A204.1 (cell line): ENCODE data around the gene DRAXIN.
A peak's percentile ranks its signal among the peaks of the same experiment; 100 is the strongest.

Experiments used
- FAIRE-seq: peaks from 2 replicates; lab custom pipeline; 2012; peaks lifted over from hg19 to GRCh38; lab: Jason Lieb, UNC

DRAXIN gene

DNA sequence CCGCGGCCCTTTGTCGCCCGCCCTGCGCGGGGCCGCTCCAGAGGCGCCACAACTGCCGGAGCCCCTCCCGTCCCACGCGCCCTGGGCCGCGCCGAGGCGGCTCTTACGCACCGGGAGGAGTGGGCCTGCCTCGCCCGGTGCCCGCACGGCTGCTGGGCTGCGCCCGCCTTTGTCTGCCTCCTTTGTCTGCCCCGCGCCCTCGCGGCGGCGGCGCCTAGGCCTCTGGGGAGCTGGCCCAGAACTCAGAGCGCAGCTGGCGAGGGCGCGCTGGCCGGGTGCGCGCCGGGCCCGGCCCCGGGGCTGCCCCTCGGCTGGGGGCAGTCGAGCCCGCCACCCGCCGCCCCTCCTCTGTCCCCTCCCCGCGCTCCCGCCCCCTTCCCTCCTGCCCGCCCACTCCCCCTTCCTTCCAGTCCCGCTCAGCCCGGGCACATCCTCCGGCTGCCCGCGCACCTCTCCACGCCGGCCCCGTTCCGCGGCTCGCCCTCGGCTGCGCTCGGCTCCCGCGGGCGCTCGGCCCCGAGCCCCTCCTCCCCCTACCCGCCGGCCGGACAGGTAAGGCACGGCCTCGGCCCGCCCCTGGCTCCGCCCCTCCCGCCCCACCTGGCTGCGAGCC is at the start of gene DRAXIN:
Gene DRAXIN (plus strand): TSS at position 409 of the 613 bp plus-strand sequence. CDS start 14,549 bp downstream, outside the sequence.
- FAIRE-seq, result no peak

- no peak for FAIRE-seq
These were observed 49.7 kb upstream of the DRAXIN start for GRCh38 chr1:11641776-11642305.

DNA sequence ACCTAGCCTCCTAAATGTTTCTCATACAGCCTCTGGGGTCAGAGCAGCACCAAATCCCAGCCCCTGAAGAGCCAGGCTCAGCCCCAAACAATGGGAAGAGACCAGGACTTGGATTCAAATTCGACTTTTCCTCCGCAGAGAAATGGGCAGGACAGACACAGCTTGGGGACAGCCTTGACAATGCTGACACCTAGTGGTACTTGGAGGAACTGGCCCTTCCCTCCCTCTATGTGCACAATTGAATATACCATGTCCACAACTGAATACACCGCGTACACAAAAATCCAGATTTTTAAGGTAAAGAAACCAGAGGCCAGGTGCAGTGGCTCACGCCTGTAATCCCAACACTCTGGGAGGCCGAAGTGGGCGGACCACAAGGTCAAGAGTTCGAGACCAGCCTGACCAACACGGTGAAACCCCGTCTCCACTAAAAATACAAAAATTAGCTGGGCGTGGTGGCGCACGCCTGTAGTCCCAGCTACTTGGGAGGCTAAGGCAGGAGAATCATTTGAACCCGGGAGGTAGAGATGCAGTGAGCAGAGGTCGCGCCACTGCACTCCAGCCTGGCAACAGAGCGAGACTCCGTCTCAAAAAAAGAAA is 49.0 kb upstream of the DRAXIN start:
- FAIRE-seq, result peak; percentile 60

DNA sequence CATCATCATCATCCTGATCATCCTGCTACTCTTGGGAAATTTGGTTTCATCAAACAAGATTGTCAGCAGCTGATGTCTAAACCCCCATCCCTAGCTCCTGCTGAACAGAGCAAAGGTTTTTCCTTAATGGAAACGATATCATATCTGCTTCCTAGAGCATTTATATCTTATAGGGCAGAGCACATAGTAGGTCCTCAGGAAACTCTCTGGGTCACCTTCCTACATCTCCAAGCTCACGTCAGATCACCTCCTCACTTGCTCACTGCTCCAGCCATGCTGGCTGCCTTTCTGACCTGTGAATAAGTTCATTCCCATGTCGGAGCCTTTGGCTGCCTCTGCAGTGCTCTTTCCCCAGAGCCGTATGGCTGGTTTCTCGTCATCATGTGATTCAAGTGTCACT is 47.7 kb upstream of the DRAXIN start:
- FAIRE-seq, result no peak

DNA sequence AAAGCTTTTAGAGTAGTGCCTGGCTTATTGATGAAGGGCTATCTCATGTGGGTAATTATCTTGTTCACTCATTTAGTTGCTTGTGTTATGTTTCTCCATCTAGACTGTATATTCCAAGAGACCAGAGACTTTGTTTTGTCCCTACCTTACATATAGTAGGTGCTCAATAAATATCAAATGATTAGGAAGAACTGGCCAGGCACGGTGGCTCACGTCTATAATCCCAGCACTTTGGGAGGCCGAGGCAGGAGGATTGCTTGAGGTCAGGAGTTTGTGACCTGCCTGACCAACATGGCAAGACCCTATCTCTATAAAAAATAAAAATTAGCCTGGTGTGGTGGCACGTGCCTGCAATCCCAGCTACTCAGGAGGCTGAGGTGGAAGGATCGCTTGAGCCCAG is 46.2 kb upstream of the DRAXIN start:
- no peak for FAIRE-seq

DNA sequence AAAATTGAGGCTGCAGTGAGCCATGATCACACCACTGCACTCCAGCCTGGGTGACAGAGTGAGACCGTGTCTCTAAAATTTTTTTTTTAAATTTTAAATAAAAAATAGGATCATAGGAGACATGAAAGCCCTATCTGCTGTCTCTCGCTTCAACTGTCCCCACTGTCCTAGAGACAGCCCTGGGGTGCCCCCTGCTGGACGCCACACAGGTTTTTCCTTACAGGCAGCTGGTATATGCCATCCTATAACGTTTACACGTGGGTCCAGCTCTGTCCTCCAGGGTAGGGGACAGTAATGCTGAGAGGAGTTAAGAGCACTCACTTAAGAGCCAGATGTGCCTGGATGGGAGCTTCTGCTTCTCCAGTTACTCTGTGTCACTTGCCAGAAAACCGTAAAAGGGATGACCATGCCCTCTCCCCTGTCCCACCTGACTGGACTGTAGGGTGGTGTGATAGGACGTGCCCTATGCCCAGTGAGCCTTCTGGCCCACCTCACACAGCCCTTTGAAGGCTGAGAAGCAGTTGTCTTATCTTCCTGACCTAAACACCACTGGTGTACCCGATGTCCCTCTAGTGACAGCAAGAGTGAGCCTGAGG is 45.7 kb upstream of the DRAXIN start:
- FAIRE-seq, result peak; percentile 68

DNA sequence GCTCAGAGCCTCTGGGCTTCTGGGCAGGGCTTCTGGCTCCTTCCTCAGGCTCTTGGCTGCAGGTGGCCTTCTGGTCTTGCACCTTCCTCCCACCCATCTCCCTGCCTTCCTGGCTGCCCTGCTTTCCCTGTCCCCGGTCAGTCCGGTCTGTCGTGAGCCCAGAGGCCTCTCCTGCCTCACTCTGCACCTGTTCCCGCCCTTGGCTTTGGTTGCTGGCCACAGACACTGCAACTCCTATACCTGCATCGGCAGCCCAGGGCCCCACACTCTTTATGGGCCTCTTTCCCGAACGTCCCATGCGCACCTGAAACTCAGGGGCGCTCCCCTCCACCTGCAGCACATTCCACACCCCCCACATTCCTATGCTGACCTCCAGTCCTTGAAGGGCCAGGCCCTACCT is 45.2 kb upstream of the DRAXIN start:
- no peak for FAIRE-seq

DNA sequence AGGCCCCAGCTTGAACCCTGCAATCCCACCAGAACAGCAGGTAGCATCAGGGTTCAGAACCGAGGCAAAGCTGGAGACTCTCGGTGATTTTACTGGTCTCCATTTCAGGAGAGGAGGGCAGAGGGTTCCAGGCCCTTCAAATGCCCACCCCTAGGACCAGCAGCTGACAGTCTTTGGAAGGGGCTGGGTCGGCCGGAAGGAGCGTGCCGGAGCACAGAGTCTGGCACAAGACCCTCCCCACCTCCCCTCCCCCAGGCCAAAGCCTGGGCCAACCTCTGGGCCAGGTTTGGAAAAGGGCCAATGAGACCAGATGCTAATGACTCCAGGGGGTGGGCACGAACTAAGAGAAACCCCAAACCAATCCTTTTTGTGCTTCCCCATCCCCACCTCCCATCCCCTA is 44.2 kb upstream of the DRAXIN start:
- FAIRE-seq, result no peak

DNA sequence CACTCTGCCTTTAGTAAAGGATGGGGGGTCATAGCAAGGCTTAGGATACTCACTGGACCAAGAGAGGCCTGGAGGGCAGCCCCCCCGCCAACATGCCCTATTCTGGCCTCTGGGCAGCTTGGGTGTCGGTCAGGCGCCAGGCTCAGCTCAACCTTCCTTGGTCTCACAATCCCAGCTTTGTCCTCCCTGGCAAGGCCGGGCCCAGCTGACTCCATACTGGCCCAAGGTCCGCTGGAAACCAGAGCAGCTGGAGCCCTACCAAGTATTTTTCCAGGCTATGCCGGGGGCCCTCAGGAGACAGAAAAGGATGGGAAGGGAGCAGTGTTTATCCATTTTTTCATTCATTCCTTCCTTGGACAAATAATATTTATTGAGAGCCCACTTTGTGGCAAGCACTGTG is 43.5 kb upstream of the DRAXIN start:
- FAIRE-seq, result no peak

DNA sequence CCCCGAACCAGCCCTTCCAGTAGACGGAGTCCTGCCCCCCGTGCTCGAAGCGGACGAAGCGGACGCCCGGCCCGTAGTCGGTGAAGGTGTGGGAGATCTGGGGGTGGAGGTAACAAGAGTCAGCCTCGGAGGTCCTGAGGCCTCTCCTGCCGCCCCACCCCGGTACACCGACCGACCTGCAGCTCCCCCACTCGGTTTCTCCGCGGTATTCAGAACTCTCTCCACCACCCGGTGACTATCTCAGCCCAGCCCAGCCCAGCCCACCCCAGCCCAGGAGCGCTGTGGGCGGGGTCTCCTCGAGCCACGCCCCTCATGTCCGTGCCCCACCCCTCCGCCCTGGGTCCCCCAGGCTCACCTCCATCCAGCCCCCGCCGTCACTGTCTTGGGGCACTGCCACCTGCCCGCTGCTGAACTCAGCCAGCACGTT is 42.8 kb upstream of the DRAXIN start:
- FAIRE-seq, result no peak

DNA sequence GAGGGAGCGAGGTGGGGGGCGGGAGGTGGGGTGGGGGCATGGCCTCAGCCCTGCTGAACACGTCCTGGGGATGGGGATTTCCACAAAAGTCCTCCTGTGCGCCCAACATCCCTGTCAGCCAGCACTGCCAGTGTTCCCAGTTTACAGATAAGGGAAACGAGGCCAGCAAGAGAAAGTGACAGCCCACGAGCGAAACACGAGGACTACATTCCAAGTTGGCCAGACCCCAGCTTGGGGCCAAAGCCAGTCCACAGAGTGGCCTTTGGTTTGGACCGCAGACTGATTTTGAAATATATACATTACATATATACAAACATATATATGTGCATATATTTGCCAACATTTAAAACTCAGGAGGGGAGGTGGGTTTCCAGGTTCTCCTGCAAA is 42.3 kb upstream of the DRAXIN start:
- no peak for FAIRE-seq

GRCh38 chr1:11649624-11650330 is 41.7 kb upstream of the DRAXIN start:
- FAIRE-seq, result no peak

DNA sequence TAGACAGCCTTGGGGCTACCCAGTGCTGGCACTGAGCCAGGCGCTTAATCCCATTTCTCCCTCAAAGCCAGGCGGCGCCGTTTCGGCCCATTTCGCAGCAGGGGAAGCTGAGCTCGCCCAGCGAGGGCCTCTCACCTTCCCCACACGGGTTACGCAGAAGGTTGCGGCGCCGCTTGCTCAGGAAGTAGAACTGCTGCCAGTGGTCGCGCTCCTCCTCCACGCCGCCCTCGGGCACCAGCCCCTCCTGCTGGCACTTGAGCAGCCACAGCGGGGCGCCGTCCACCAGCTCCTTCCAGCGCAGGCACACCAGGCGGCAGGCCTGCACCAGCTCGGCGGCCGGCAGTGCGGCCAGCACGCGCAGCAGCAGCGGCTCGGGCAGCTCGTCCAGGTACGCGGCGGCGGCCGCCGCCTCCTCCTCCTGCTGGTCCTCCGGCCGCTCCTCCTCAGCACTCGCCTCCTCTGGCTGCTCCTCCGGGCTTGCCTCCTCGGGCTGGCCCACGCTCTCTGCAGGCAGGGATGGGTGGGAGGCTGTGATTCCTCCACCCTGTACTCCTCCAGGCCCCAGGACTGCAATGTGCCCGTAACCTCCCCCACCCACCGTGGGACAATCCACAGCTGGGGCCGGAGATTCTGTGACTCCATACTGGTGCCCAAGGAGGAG is 41.0 kb upstream of the DRAXIN start:
- no peak for FAIRE-seq

GRCh38 chr1:11651017-11651416 is 40.5 kb upstream of the DRAXIN start:
- no peak for FAIRE-seq

DNA sequence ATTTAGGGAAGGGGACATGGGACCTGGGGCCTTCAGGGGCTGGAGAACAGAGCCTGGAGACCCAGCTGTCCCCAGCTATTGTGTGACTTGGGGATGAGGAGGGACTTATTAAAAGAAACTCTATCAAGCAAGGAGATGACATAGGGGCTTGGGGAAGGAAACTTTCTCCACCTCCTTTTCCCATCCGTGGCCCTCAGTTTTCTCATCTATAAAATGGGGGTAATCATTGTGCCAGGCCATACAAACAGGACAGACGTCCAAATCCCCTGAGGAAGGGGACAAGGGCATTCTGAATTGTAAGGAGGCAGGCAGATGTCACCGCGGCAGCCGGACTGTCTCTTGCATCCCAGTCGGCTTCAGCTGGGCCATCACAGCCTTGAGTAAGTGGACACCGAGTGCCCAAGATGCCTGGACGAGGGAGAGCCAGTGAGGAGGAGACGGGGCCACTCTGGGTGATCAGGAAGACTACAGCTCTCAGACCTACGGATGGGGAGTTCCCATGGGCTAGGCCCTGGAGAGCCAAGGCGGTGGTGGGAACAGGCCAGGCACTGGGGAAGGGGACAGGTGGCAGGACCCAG is 39.2 kb upstream of the DRAXIN start:
- FAIRE-seq, result no peak

- no peak for FAIRE-seq
These were observed 38.2 kb upstream of the DRAXIN start for GRCh38 chr1:11653101-11653860.

DNA sequence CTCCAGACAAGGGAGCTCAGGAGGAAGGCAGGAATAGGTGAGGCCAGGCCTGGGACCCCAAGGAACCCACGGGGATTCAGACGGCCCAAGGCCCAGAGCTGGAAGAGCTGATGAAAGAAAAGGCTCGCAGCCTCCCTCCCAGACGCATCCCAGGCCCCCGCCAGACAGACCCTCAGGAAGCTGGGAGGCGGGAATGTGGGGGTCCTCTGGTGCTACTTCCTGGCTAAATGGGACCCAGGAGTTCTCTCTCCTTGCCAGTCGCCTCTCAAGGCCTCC is 37.7 kb upstream of the DRAXIN start:
- FAIRE-seq, result no peak

DNA sequence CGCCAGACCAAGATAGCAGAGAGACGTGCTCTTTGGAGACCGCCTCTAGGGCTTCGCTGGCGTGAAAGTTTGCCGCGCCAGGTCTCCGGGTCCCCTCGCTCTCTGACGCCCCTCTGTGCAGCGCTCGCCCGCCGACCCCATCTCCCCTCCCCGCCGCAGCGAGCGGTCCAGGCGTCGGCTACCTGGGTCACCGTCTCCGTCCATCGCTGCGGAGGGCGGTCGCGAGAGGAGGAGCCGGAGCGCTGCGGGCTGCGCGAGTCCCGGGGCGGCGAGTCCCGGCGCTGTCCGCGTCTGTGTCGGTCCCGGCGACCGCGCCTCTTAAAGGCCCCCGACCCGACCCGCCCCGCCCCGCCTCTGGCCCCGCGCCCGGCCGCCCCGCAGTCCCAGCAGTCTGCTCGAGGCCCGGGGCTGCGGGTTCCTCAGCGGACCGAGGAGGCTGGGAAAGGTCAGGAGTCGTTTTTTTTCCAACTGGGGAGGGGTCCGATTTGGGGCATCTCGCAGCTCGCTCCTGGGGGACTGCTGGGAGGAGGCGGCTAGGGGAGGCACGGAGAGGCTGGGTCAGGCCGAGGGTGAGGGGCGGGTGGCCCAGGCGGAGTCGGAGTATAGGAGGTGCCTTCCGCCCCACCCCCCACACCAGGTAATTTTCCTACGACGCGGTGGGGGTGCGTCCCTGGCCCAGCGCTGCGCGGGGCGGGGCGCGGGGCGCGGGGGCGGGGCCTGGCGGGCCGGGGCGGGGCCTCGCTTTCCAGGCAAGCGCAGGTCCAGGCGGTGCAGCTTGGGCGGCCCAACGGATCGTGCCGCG is 37.2 kb upstream of the DRAXIN start, which contains the start of the genes FBXO2 and FBXO44:
Gene FBXO2 (minus strand): TSS at position 293 of the 802 bp plus-strand sequence. CDS start 89 bp downstream, at position 204.
Gene FBXO44 (plus strand): TSS at position 741 of the 802 bp plus-strand sequence. CDS start 959 bp downstream, outside the sequence.
- no peak for FAIRE-seq

- no peak for FAIRE-seq
These were observed 36.3 kb upstream of the DRAXIN start for GRCh38 chr1:11654939-11655808.
